AG09319 (cell line): Measurements from ENCODE around the gene CBLN4.

ENCODE experiments used
- DNase-seq: peaks from one replicate; pipeline ENCODE4 v3.0.0-alpha.2; 2010; ENCODE audit warnings: low read depth; ENCODE audit errors: extremely low read depth
- TF ChIP-seq, protein P1 (sequence below): IDR thresholded peaks from 2 replicates; pipeline ENCODE4 v1.5.1; 2011; ENCODE audit warnings: low read depth, mild to moderate bottlenecking, inconsistent platforms, low read length, moderate library complexity

Gene CBLN4

DNA sequence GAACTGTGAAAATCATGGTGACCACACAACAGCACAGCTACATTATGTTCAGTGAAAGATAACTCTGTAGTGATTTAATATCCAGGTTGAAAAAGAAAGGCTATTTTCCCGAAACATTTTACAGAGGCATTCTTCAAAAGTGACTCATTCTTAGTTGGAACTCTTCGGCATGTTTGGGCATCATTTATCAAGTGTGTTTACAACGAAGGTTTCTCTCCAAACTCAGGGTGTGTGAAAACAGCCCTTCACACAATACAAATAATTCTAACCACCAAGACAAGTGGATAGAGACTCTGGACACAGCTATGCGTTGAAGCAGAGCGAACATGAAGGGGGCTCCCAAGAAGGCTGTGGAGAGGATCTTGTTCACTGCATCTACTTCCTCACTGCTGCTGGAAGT is 57.6 kb downstream of the CBLN4 start:
- DNase-seq, result no peak
- TF ChIP-seq, protein P1, sequence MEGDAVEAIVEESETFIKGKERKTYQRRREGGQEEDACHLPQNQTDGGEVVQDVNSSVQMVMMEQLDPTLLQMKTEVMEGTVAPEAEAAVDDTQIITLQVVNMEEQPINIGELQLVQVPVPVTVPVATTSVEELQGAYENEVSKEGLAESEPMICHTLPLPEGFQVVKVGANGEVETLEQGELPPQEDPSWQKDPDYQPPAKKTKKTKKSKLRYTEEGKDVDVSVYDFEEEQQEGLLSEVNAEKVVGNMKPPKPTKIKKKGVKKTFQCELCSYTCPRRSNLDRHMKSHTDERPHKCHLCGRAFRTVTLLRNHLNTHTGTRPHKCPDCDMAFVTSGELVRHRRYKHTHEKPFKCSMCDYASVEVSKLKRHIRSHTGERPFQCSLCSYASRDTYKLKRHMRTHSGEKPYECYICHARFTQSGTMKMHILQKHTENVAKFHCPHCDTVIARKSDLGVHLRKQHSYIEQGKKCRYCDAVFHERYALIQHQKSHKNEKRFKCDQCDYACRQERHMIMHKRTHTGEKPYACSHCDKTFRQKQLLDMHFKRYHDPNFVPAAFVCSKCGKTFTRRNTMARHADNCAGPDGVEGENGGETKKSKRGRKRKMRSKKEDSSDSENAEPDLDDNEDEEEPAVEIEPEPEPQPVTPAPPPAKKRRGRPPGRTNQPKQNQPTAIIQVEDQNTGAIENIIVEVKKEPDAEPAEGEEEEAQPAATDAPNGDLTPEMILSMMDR, result no peak
